Measurements from ENCODE around the gene SARS1. TPM values are rescaled to one million over a fixed set of nuclear protein-coding genes. Genes with fewer than 3 reads are reported as not detected.

Gene SARS1
- total RNA-seq, 2 donors from 2014 or later: 123 to 132 TPM

DNA sequence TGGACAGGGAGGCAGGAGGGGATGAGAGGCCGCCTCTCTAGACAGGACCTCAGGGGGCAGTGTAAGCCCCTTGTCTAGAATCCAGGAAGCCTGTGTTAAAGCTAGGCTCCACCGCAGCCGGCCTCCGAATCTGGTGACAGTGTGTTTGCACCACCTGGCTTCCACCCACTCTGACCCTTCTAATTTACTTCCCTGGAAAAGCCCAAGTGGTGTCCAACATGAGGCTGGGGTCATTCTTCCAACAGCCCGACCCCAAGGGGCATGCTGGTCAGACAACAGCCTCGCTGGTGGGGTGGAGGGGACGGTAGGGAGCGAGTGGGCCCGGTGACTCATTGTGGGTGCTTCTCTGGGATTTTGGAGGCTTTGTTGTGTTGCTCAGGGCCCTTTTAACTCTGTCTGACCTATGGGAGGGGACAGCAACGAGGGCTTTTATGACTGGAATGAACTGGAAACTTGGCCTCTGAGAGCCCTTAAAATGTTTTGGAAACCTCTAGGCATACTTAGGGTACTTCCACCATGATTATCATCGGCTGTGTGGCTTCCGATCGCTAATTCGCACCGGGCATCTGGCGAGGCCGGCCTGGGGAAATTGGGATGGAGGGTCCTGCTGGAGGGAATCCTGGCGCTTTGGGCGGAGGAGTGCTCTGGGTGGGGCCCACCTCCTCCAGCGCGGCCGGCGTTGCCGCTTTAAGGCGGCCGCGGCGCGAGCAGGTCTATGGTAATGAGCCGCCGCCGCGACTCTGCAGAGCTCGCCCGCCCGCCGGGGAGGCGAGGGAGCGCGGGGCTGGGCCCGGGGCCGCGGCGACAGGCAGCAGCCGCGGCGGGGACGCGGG lies 35.3 kb downstream of the SARS1 start, which contains the start of gene CELSR2:
CELSR2 (plus strand) TSS at position 743 of the 833 bp plus-strand sequence. CDS start 541 bp downstream, outside the sequence.
- DNase-seq (ENCODE audit: low spot score): peak; percentile 62
- Histone ChIP-seq H3K4me3 (peak within 1 kb of the TSS; percentile 55 to 62), H3K4me1 (replicated peaks) (no peaks in the 10 kb centered on the region), H3K9me3 (no peaks in the 10 kb centered on the region), H3K27ac (no peak within 1 kb of the TSS), H3K27me3 (replicated peaks; ENCODE audit: insufficient read depth) (no peaks in the 10 kb centered on the region), H3K36me3 (no peaks in the 10 kb centered on the region)
- TF ChIP-seq CTCF (IDR thresholded peaks at IDR 0.05) (no peak), POLR2A (IDR thresholded peaks at IDR 0.05) (peak; percentile 49), POLR2AphosphoS5 (IDR thresholded peaks at IDR 0.05) (peak; percentile 53)
- 33% methylated on average over 21 of the region's 49 CpGs for WGBS
- intact Hi-C loops (cut with DNase I): no loop called here

DNA sequence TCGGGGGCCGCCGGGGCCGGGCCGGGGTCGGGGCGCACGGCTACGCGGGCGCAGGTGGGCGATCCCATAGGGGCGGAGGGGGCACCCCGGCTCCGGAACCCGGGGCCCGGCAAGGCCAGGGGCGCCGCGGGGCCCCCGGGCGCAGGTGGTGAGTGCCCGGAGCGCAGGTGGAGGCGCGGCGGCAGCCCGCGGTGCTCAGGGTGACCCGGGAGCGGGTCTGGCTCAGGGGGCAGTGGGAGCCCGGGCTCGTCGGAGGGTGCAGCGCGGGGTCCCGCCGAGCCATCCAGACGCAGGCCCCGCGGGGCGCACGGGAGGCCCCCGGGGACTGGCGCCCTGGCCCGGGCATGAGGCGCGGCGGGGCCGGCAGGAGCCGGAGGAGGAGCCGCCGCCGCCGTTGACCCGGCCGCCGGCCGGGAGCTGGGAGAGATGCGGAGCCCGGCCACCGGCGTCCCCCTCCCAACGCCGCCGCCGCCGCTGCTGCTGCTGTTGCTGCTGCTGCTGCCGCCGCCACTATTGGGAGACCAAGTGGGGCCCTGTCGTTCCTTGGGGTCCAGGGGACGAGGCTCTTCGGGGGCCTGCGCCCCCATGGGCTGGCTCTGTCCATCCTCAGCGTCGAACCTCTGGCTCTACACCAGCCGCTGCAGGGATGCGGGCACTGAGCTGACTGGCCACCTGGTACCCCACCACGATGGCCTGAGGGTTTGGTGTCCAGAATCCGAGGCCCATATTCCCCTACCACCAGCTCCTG lies 36.1 kb downstream of the SARS1 start:
- Histone ChIP-seq H3K9me3 (no peaks in the 10 kb centered on the region), H3K27me3 (replicated peaks; ENCODE audit: insufficient read depth) (no peaks in the 10 kb centered on the region), H3K4me3 (peak overlapping the region; percentile 55 to 62), H3K4me1 (replicated peaks) (no peaks in the 10 kb centered on the region), H3K36me3 (no peaks in the 10 kb centered on the region), H3K27ac (no peak overlapping the region)
- no peak for DNase-seq (ENCODE audit: low spot score)
- no peak for TF ChIP-seq POLR2A (IDR thresholded peaks at IDR 0.05)
- no peak for TF ChIP-seq POLR2AphosphoS5 (IDR thresholded peaks at IDR 0.05)
- TF ChIP-seq CTCF (IDR thresholded peaks at IDR 0.05): no peak
- intact Hi-C loops (cut with DNase I): no loop called here
- 19% methylated on average over 8 of the region's 80 CpGs for WGBS

- WGBS: 78% methylated on average over 33 of the region's 33 CpGs
- H3K4me3 ChIP-seq: peak overlapping the region in 1 of 2 donors; percentile 55
These were observed 36.9 kb downstream of the SARS1 start for GRCh38 chr1:109250454-109251276.

More at GRCh38 chr1:109250454-109251276, 36.9 kb downstream of the SARS1 start:
- Histone ChIP-seq H3K9me3 (no peaks in the 10 kb centered on the region), H3K27ac (no peak overlapping the region), H3K27me3 (replicated peaks; ENCODE audit: insufficient read depth) (no peaks in the 10 kb centered on the region), H3K4me1 (replicated peaks) (no peaks in the 10 kb centered on the region), H3K36me3 (no peaks in the 10 kb centered on the region)
- intact Hi-C loops (cut with DNase I): no loop called here
- no peak for TF ChIP-seq POLR2A (IDR thresholded peaks at IDR 0.05)
- no peak for TF ChIP-seq POLR2AphosphoS5 (IDR thresholded peaks at IDR 0.05)
- no peak for TF ChIP-seq CTCF (IDR thresholded peaks at IDR 0.05)
- no peak for DNase-seq (ENCODE audit: low spot score)

Data from prostate gland (tissue), 2 donors.